WI38 (cell line): ENCODE data around the gene SHISA5.
"Not testable (repeated sequence)": the region's sequence is repeated elsewhere in the genome, so short reads cannot be mapped to it uniquely, and the experiment has no call there.

Experiments used
- H3K4me3 ChIP-seq: 2 replicates; pipeline ENCODE4 v1.5.1; 2011; ENCODE audit warnings: low read depth, mild to moderate bottlenecking, control low read depth, low read length
- CTCF ChIP-seq: IDR thresholded peaks from 2 replicates; pipeline ENCODE4 v1.5.1; 2012; ENCODE audit warnings: low read depth, mild to moderate bottlenecking, control low read depth, low read length

The SHISA5 gene

GRCh38 chr3:48493203-48493501 is 10.8 kb downstream of the SHISA5 start:
- H3K4me3 ChIP-seq, result no peak overlapping the region
- TF ChIP-seq CTCF, result no peak

DNA sequence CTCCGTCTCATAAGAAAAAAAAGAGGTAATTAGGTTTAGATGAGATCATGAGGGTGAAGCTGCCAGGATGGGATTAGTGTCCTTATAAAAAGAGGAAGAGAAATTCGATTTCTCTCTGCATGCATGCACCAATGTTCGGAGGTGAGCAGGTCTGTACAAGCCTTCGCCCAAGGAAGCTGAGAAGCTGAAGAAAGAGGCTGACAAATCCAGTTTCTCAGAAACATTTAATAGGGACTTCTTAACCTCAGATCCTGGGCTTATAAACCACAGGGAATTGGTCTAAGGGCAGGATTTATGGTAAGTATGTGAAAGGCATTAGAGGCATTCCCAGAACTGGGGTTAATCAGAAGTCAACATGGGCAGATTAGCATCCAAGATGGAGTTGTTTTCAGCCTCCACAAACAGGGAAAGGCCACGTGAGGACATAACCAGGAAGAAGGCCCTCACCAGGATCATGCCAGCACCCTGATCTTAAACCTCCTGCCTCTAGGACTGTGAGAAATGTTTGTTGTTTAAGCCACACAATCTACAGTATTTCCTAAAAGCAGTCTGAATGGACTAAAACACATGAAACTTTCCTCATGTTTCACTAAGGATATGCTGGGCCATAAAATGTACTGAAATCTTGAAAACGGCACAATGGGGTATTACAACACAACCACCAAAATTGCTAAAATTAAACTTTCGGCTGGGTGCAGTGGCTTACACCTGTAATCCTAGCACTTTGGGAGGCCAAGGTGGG is 11.3 kb downstream of the SHISA5 start:
- H3K4me3 ChIP-seq, result no peak overlapping the region
- no peak for TF ChIP-seq CTCF

DNA sequence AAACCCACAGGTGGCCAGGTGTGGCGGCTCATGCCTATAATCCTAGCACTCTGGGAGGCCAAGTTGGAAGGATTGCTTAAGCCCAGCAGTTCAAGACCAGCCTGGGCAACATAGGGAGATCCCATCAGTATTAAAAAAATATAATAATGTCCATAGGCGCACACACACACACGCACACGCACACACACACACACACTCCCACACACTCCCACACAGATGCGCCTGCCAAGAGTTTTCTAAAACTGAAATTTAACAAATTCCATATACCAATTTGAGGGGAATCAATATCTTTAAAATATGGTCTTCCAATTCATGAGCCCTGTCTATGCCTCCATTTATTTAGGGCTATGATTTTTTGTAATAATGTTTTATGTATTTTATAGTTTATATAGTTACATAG is 17.0 kb downstream of the SHISA5 start:
- H3K4me3 ChIP-seq, result no peak overlapping the region
- no peak for TF ChIP-seq CTCF

DNA sequence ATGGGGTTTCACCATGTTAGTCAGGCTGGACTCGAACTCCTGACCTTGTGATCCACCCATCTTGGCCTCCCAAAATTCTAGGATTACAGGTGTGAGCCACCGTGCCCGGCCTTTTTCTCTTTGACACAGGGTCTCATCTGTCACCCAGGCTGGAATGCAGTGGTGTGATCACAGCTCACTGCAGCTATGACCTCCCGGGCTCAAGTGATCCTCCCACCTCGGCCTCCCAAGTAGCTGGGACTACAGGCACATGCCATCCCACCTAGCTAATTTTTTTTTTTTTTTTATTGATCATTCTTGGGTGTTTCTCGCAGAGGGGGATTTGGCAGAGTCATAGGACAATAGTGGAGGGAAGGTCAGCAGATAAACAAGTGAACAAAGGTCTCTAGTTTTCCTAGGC is 21.2 kb downstream of the SHISA5 start:
- not testable (repeated sequence) for H3K4me3 ChIP-seq

DNA sequence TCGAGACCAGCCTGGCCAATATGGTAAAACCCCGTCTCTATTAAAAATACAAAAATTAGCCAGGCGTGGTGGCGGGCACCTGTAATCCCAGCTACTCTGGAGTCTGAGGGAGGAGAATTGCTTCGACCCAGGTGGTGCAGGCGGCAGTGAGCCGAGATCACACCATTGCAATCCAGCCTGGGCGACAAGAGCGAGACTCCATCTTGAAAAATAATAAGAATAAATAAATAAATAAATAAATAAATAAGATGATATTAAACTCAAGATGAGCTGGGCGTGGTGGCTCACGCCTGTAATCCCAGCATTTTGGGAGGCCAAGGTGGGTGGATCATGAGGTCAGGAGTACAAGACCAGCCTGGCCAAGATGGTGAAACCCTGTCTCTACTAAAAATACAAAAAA is 23.1 kb downstream of the SHISA5 start:
- H3K4me3 ChIP-seq, result not testable (repeated sequence)

DNA sequence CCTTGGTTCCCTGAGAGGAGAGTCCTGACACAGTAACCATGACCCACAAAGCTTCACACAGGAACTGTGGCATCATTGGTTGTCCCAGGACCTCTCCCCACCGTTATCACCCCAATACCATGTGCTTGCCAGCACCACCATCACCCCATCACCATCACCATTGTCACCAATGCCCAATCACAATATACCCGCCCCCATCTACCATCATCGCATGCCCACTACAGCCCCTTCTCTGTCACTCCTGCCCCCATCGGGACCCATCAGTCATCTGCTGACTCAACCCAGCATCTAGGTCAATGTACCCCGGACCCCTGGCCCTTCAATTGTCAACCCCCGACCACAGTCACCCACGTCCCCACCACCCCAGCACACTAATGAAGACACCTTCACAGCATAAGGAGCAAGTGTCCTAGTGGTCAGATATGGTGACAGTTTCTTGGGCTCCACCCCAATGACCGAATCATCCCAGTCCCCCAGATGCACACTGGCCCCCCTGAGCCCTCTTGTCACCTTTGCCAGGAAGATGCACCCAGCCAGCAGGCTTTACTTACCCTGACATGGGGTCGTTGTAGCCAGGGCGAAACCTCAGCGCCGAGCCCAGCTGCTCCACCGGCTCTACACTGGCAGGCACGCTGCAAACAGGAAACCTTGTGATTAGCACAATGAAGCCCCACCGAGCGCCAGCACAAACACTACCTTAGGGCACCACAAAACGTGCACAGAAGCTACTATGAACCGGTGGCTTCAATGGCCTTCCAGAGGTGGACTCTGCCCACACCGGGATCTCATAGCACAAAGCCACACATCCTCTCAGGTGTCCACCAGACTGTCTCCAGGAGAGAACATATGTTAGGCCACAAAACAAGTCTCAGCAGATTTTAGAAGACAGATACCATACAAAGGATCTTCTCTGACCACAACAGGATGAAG is 25.1 kb downstream of the SHISA5 start:
- H3K4me3 ChIP-seq, result no peak overlapping the region
- no peak for TF ChIP-seq CTCF

DNA sequence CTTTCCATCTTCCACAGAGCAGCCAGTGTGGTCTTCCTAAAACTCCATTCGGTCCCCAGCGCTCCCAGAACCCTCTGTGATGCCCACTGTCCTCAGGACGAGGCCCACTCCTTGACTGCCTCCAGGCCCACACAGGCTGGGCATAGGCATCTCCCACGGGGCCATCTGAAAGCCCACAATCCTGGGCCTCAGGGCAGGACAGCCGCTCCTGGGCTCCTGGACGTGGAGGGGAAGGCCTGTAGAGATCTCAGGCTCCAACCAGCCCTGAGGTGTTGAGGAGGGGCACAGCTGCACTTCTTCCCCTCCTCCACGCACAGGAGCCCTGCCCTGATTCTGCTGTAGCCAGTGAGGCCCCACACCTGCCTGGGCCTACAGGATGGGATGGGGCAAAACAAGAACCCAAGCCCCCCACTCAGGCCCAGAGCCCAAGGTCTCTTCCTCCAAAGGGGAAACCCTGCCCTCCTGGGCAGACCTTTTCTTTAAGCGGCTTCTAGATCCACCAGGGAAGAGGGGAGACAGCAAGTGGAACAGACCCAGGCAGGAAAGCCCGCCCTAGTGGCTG is 25.9 kb downstream of the SHISA5 start:
- H3K4me3 ChIP-seq, result no peak overlapping the region
- no peak for TF ChIP-seq CTCF

DNA sequence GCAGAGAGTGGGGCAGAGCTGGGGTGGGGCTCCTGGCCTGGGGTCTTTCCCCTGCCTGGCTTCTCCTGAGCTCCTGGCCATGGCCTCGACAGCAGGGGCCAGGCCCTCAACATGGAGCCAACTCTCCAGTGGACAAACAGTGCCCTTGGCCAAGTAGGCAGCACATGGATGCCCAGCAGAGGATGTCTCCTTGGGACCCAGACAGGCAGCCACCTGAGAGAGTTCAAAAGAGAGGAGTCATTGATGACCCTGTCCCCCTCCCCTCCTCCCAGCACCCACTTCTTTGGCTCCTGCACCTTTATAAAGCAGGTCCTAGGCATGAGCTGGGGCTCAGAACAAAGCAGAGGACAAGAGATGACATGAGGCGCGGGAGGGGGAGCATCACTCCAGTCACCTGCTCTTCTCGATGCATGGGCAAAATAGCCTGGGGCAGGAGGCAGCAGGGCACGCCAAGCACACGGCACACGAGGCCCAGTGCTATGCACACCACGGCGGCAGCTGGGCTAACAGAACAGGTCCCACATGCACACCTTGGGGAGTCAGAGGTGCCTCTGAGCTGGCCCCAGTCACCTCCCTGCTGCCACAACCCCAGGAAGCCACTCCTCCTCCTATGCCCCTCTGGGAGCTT is 27.4 kb downstream of the SHISA5 start:
- H3K4me3 ChIP-seq, result no peak overlapping the region
- no peak for TF ChIP-seq CTCF
